Neural progenitor cell (in vitro differentiated cells): ENCODE results near the gene PLEKHB2. TPM values are rescaled to one million over a fixed set of nuclear protein-coding genes. Genes with fewer than 3 reads are reported as not detected.
"Not testable (repeated sequence)": the region's sequence is repeated elsewhere in the genome, so short reads cannot be mapped to it uniquely, and the experiment has no call there.

ENCODE experiments used
- DNase-seq: peaks from one replicate; pipeline ENCODE4 v3.0.0-alpha.2; 2016; ENCODE audit warnings: low spot score
- H2AFZ ChIP-seq: fragments of 200-600 bp; sonication (generic); replicated peaks from 2 replicates; pipeline ENCODE4 v1.6.1; 2016; ENCODE audit warnings: antibody characterized with exemption
- H3F3A ChIP-seq: fragments of 200-600 bp; sonication (generic); 2 replicates; pipeline ENCODE4 v1.6.1; 2016; ENCODE audit warnings: antibody characterized with exemption, low read depth
- H3K27ac ChIP-seq: fragments of 200-600 bp; sonication (generic); 2 replicates; pipeline ENCODE4 v1.5.1; 2016; ENCODE audit warnings: mild to moderate bottlenecking
- H3K27me3 ChIP-seq: fragments of 200-600 bp; sonication (generic); 2 replicates; pipeline ENCODE4 v1.6.1; 2016; ENCODE audit warnings: mild to moderate bottlenecking, moderate library complexity
- H3K36me3 ChIP-seq: fragments of 200-600 bp; sonication (generic); 2 replicates; pipeline ENCODE4 v1.5.1; 2016
- H3K4me1 ChIP-seq: fragments of 200-600 bp; sonication (generic); 2 replicates; pipeline ENCODE4 v1.6.1; 2016; ENCODE audit warnings: mixed run types
- H3K4me2 ChIP-seq: fragments of 200-600 bp; sonication (generic); 2 replicates; pipeline ENCODE4 v1.6.1; 2016
- H3K4me3 ChIP-seq: fragments of 200-600 bp; sonication (generic); 2 replicates; pipeline ENCODE4 v1.5.1; 2016
- H3K79me2 ChIP-seq: fragments of 200-600 bp; sonication (generic); 2 replicates; pipeline ENCODE4 v1.6.1; 2016; ENCODE audit warnings: low read depth
- H3K9ac ChIP-seq: fragments of 200-600 bp; sonication (generic); 2 replicates; pipeline ENCODE4 v1.6.1; 2016
- H3K9me3 ChIP-seq: fragments of 200-600 bp; sonication (generic); 2 replicates; pipeline ENCODE4 v1.5.1; 2016; ENCODE audit warnings: low read depth
- H4K20me1 ChIP-seq: fragments of 200-600 bp; sonication (generic); 2 replicates; pipeline ENCODE4 v1.6.1; 2016; ENCODE audit warnings: low read depth
- H3K27ac Mint-ChIP-seq: 3 replicates; pipeline ENCODE4 v1.8.0; 2021; ENCODE audit warnings: mixed read lengths
- H3K27me3 Mint-ChIP-seq: 2 replicates; pipeline ENCODE4 v1.8.0; 2022; ENCODE audit warnings: low read depth, mild to moderate bottlenecking, inconsistent platforms, moderate library complexity, mixed read lengths; ENCODE audit not compliant: insufficient read depth
- H3K36me3 Mint-ChIP-seq: 3 replicates; pipeline ENCODE4 v1.8.0; 2021; ENCODE audit warnings: mixed read lengths
- H3K4me1 Mint-ChIP-seq: 3 replicates; pipeline ENCODE4 v1.8.0; 2021; ENCODE audit warnings: mixed read lengths
- H3K4me3 Mint-ChIP-seq: 3 replicates; pipeline ENCODE4 v1.8.0; 2021; ENCODE audit warnings: mild to moderate bottlenecking, moderate library complexity, mixed read lengths
- H3K9me3 Mint-ChIP-seq: 3 replicates; pipeline ENCODE4 v1.8.0; 2020; ENCODE audit warnings: mixed read lengths
- CTCF ChIP-seq: fragments of 200-600 bp; sonication (generic); IDR thresholded peaks from 2 replicates; pipeline ENCODE4 v1.5.1; 2017; ENCODE audit warnings: antibody characterized with exemption, mild to moderate bottlenecking
- EZH2 ChIP-seq: fragments of 200-600 bp; sonication (generic); IDR thresholded peaks from 2 replicates; pipeline ENCODE4 v1.6.1; 2017; ENCODE audit warnings: antibody characterized with exemption, mild to moderate bottlenecking, moderate library complexity
- EZH2phosphoT487 ChIP-seq: fragments of 200-600 bp; sonication (generic); IDR thresholded peaks from 2 replicates; pipeline ENCODE4 v1.6.1; 2017; ENCODE audit warnings: antibody characterized with exemption
- total RNA-seq: library from RNA; depleted of rRNA; stranded (reverse); fragments of >200 nt; gene quantifications from 2 replicates; pipeline ENCODE4 v1.2.3, GENCODE V29; 2015; ENCODE audit warnings: low replicate concordance

PLEKHB2 gene
- total RNA-seq, 1 donor from 2014 or later: 57.4 TPM

GRCh38 chr2:131148426-131148825, 43.3 kb downstream of the PLEKHB2 start:
- Histone ChIP-seq H4K20me1 (peaks cover 5% of the 10 kb centered on the region), H3K79me2 (no peaks in the 10 kb centered on the region), H3K4me2 (no peak overlapping the region), H3K27me3 (no peaks in the 10 kb centered on the region), H3K9ac (no peak overlapping the region), H3K36me3 (peaks cover 4% of the 10 kb centered on the region), H3K27ac (no peak overlapping the region), H3K4me3 (no peak overlapping the region), H3K4me1 (no peaks in the 10 kb centered on the region), H3K9me3 (no peaks in the 10 kb centered on the region), H2AFZ (no peak overlapping the region), H3F3A (no peaks in the 10 kb centered on the region)
- no peak overlapping the region for H3K4me3 Mint-ChIP-seq
- H3K9me3 Mint-ChIP-seq: no peaks in the 10 kb centered on the region
- peaks cover 12% of the 10 kb centered on the region for H3K36me3 Mint-ChIP-seq
- H3K27ac Mint-ChIP-seq: no peak overlapping the region
- H3K4me1 Mint-ChIP-seq: no peaks in the 10 kb centered on the region
- TF ChIP-seq EZH2phosphoT487: no peak
- DNase-seq: no peak
- peaks cover 2% of the 10 kb centered on the region for H3K27me3 Mint-ChIP-seq

GRCh38 chr2:131150109-131150508, 45.0 kb downstream of the PLEKHB2 start:
- H3K36me3 ChIP-seq, H3F3A ChIP-seq, H3K27ac Mint-ChIP-seq, H3K27ac ChIP-seq, H3K4me3 Mint-ChIP-seq, H3K36me3 Mint-ChIP-seq, H3K4me1 ChIP-seq, H3K9me3 ChIP-seq, H3K4me1 Mint-ChIP-seq, H3K9ac ChIP-seq, H3K27me3 Mint-ChIP-seq, H2AFZ ChIP-seq, H3K4me2 ChIP-seq, DNase-seq, H3K27me3 ChIP-seq, H3K9me3 Mint-ChIP-seq, H4K20me1 ChIP-seq, H3K4me3 ChIP-seq, H3K79me2 ChIP-seq: not testable (repeated sequence)

DNA sequence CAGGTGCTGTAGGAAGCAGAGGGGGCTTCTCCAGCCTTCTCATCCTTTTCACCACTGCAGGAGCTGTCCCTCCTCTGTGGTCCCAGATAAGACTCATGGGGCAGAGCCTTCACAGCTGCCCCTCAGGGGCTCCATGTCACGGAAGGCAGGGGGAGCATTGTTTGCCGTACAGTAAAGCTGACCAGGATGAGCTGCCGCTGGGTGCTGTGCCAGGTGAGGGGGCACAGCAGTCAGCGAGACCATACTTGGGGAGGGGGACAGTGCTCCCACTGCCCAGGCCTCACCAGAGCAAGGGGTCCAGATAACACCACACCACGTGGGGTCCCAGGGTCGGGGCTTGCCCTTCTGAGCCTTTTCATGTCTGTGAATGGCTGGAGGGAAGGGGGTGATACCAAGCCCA, 46.3 kb downstream of the PLEKHB2 start:
- H3F3A ChIP-seq: no peaks in the 10 kb centered on the region
- no peaks in the 10 kb centered on the region for H3K4me1 ChIP-seq
- no peak overlapping the region for H3K4me3 ChIP-seq
- Mint-ChIP-seq H3K4me1 (peaks cover 6% of the 10 kb centered on the region), H3K4me3 (no peak overlapping the region), H3K36me3 (peaks cover 8% of the 10 kb centered on the region), H3K9me3 (no peaks in the 10 kb centered on the region), H3K27me3 (peaks cover 3% of the 10 kb centered on the region), H3K27ac (no peak overlapping the region)
- H3K27ac ChIP-seq: no peak overlapping the region
- H3K4me2 ChIP-seq: no peak overlapping the region
- no peaks in the 10 kb centered on the region for H4K20me1 ChIP-seq
- H3K36me3 ChIP-seq: peaks cover 4% of the 10 kb centered on the region
- no peaks in the 10 kb centered on the region for H3K79me2 ChIP-seq
- TF ChIP-seq CTCF (no peak), EZH2phosphoT487 (no peak), EZH2 (no peak)
- H3K9ac ChIP-seq: no peak overlapping the region
- no peaks in the 10 kb centered on the region for H3K9me3 ChIP-seq
- H2AFZ ChIP-seq: no peak overlapping the region
- no peak for DNase-seq
- H3K27me3 ChIP-seq: no peaks in the 10 kb centered on the region

DNA sequence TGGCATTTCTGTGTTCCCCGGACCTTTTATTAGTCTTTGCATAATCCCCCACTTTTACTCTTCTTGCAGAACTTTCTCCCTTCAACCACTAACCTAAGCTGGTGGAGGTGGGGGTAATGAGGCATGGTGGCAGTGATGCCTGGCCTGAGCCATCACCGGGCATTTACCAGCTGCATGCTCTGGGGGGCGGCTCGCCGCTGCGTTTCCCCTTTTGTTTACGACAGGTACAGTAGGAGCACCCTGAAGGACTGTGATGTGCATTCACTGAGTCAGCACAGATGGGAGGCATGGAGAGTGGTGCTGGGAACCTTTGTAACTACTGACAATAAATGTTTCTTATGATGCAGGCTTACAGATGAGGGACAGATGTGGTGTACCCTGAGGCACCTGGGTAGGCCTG, 46.9 kb downstream of the PLEKHB2 start:
- Histone ChIP-seq H3K27ac (no peak overlapping the region), H3F3A (no peaks in the 10 kb centered on the region), H3K4me3 (no peak overlapping the region), H2AFZ (no peak overlapping the region), H3K4me2 (no peak overlapping the region), H3K4me1 (no peaks in the 10 kb centered on the region), H3K79me2 (no peaks in the 10 kb centered on the region), H4K20me1 (no peaks in the 10 kb centered on the region), H3K9me3 (no peaks in the 10 kb centered on the region), H3K36me3 (peaks cover 4% of the 10 kb centered on the region), H3K27me3 (no peaks in the 10 kb centered on the region), H3K9ac (no peak overlapping the region)
- peaks cover 4% of the 10 kb centered on the region for H3K27me3 Mint-ChIP-seq
- H3K27ac Mint-ChIP-seq: no peak overlapping the region
- TF ChIP-seq EZH2: no peak
- no peak for TF ChIP-seq CTCF
- TF ChIP-seq EZH2phosphoT487: no peak
- peaks cover 8% of the 10 kb centered on the region for H3K36me3 Mint-ChIP-seq
- no peaks in the 10 kb centered on the region for H3K9me3 Mint-ChIP-seq
- H3K4me1 Mint-ChIP-seq: peaks cover 6% of the 10 kb centered on the region
- no peak overlapping the region for H3K4me3 Mint-ChIP-seq
- DNase-seq: no peak
